Endothelial cell of umbilical vein (primary cell): ENCODE results near the gene SLC17A9. TPM values are rescaled to one million over a fixed set of nuclear protein-coding genes. Genes with fewer than 3 reads are reported as not detected.

Experiments used
- BruUV-seq: library from RNA; stranded (reverse); fragments of 400-500 nt; replicated peaks from 2 replicates; lab custom pipeline; 2021; lab: Mats Ljungman, UMichigan
- CTCF ChIA-PET: fragments of 300-600, 350-600 bp; sonication (Branson Sonifier 250); formaldehyde crosslinking; loops from one replicate; lab custom pipeline; 2021; ENCODE audit warnings: antibody characterized with exemption, inconsistent platforms; lab: Charles Lee
- POLR2A ChIA-PET: fragments of 300-600, 350-600 bp; sonication (Branson Sonifier 250); formaldehyde crosslinking; loops from one replicate; lab custom pipeline; 2021; ENCODE audit warnings: antibody characterized with exemption, inconsistent platforms; lab: Charles Lee
- DNase-seq: peaks from one replicate; pipeline ENCODE4 v3.0.0-alpha.2; 2011; ENCODE audit warnings: low read depth, low spot score
- FAIRE-seq: peaks from 2 replicates; lab custom pipeline; 2011; peaks lifted over from hg19 to GRCh38; lab: Jason Lieb, UNC
- H2AFZ ChIP-seq: 2 replicates; pipeline ENCODE4 v1.6.0; 2012; ENCODE audit warnings: low read depth, low read length, control low read depth, inconsistent platforms
- H3K27ac ChIP-seq: 2 replicates; pipeline ENCODE4 v1.5.1; 2011; ENCODE audit warnings: low read depth, mild to moderate bottlenecking, control low read depth, low read length, moderate library complexity; ENCODE audit not compliant: insufficient read depth
- H3K27me3 ChIP-seq, 2 experiments: 2 replicates each; pipeline versions ENCODE4 v1.6.0 to v1.6.1; 2011; ENCODE audit warnings: low read length in 2 of 2, mixed read lengths in 1 of 2; ENCODE audit not compliant: control insufficient read depth in 2 of 2, insufficient read depth in 2 of 2
- H3K36me3 ChIP-seq, 2 experiments: 2 replicates in 1 of 2; 3 replicates in 1 of 2; pipeline ENCODE4 v1.5.1; 2011; ENCODE audit warnings: low read length in 2 of 2, mild to moderate bottlenecking in 1 of 2, moderate library complexity in 1 of 2; ENCODE audit not compliant: control insufficient read depth in 2 of 2, insufficient read depth in 2 of 2; ENCODE audit errors: extremely low read depth in 1 of 2
- H3K4me1 ChIP-seq: 3 replicates; pipeline ENCODE4 v1.5.1; 2011; ENCODE audit warnings: mild to moderate bottlenecking, low read length; ENCODE audit not compliant: control insufficient read depth, insufficient read depth; ENCODE audit errors: extremely low read depth
- H3K4me2 ChIP-seq: 2 replicates; pipeline ENCODE4 v1.6.1; 2011; ENCODE audit warnings: low read length, control low read depth, mixed read lengths; ENCODE audit not compliant: insufficient read depth
- H3K4me3 ChIP-seq, 3 experiments: fragments of 200-600 bp in 1 of 3; sonication (generic), shearing (Covaris generic) in 1 of 3; replicated peaks in 1 of 3; 2 replicates each; pipeline ENCODE4 v1.5.1; 2011 to 2016; ENCODE audit warnings: control low read depth in 3 of 3, low read length in 3 of 3, mild to moderate bottlenecking in 2 of 3, inconsistent platforms in 1 of 3, low read depth in 1 of 3, moderate library complexity in 1 of 3; ENCODE audit not compliant: insufficient read depth in 1 of 3
- H3K79me2 ChIP-seq: 2 replicates; pipeline ENCODE4 v1.6.0; 2012; ENCODE audit warnings: low read length, inconsistent platforms; ENCODE audit not compliant: control insufficient read depth, insufficient read depth
- H3K9ac ChIP-seq: replicated peaks from 2 replicates; pipeline ENCODE3; 2011; ENCODE audit warnings: low read length, control low read depth; ENCODE audit not compliant: insufficient read depth; ENCODE audit errors: extremely low read depth
- H3K9me1 ChIP-seq: replicated peaks from 3 replicates; pipeline ENCODE4 v1.6.0; 2011; ENCODE audit warnings: mild to moderate bottlenecking, low read length; ENCODE audit not compliant: control insufficient read depth, insufficient read depth; ENCODE audit errors: extremely low read depth
- H3K9me3 ChIP-seq: replicated peaks from 2 replicates; pipeline ENCODE4 v1.5.1; 2012; ENCODE audit warnings: low read length, inconsistent platforms; ENCODE audit not compliant: control insufficient read depth, insufficient read depth
- H4K20me1 ChIP-seq: replicated peaks from 2 replicates; pipeline ENCODE3; 2011; ENCODE audit warnings: mild to moderate bottlenecking, low read length; ENCODE audit not compliant: control insufficient read depth, insufficient read depth; ENCODE audit errors: extremely low read depth
- EZH2 ChIP-seq: IDR thresholded peaks from 2 replicates; pipeline ENCODE4 v1.6.1; 2012; ENCODE audit warnings: borderline replicate concordance, low read depth, mild to moderate bottlenecking, moderate library complexity, low read length, inconsistent platforms; ENCODE audit not compliant: severe bottlenecking
- FOS ChIP-seq: IDR thresholded peaks from 2 replicates; pipeline ENCODE4 v1.6.1; 2011; ENCODE audit warnings: mild to moderate bottlenecking, low read length, moderate library complexity, borderline replicate concordance; ENCODE audit not compliant: insufficient read depth
- GATA2 ChIP-seq: IDR thresholded peaks from 2 replicates; pipeline ENCODE4 v1.7.0; 2011; ENCODE audit warnings: low read depth, mild to moderate bottlenecking, moderate library complexity, mixed read lengths, low read length; ENCODE audit not compliant: insufficient read length, insufficient read depth
- JUN ChIP-seq: IDR thresholded peaks from 2 replicates; pipeline ENCODE4 v1.6.1; 2011; ENCODE audit warnings: borderline replicate concordance, low read depth; ENCODE audit not compliant: insufficient read length, insufficient read depth
- POLR2AphosphoS5 ChIP-seq: IDR thresholded peaks from 2 replicates; pipeline ENCODE4 v1.6.1; 2012; ENCODE audit warnings: low read depth, mild to moderate bottlenecking, control low read depth, low read length, moderate library complexity; ENCODE audit not compliant: insufficient read depth
- dilution Hi-C: fragments of 300-500 bp; cut with MboI; formaldehyde crosslinking; loops from one replicate; pipeline ENCODE4 v1.15.0; 2019; ENCODE audit warnings: low sequenced_read_pairs; ENCODE audit not compliant: extremely low pct_ligation_motif_present
- intact Hi-C: fragments of 100-400 bp; cut with micrococcal nuclease; formaldehyde crosslinking; loops from one replicate; pipeline ENCODE4 v1.10.0; 2022
- polyA plus RNA-seq, 4 experiments: library from polyadenylated mRNA; depleted of rRNA in 3 of 4; stranded (reverse) in 3 of 4; unstranded in 1 of 4; fragments of >200 nt; gene quantifications; 2 replicates each; pipeline versions ENCODE4 v1.2.1 to v1.2.3, GENCODE V29; 2011 to 2012; ENCODE audit warnings: missing spikeins in 1 of 4
- total RNA-seq: library from RNA; stranded (reverse); gene quantifications from 2 replicates; pipeline ENCODE4 v1.2.3, GENCODE V29; 2021
- TF ChIP-seq, protein P1 (sequence below): IDR thresholded peaks from 2 replicates; pipeline ENCODE4 v1.6.1; 2011; ENCODE audit not compliant: insufficient read depth, insufficient read length

Gene SLC17A9
- total and polyA plus RNA-seq, 2 donors (not counting 3 experiments of a cell fraction or from before 2014, with no cell fraction given) = 38.2 to 44.5 TPM

DNA sequence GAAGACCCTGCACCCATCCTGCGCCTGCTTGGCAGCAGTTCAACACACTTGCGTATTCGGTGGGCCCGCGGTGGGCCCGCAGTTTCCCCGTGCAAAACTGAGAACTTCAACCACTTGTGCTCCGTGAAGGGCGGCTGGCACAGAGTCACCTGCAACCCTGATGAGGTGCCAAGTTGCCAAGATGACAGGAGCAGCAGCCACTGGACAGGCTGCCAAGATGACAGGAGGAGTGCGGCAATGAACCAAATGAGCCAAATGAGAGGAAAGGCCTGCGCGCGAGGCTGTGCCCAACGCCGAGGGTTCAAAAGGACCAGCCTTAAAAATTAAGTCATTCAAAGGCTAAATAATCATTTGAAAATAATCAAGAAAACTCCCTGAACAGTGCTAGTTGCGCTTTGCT is 46.3 kb upstream of the SLC17A9 start:
- Histone ChIP-seq H3K4me2 (no peak overlapping the region), H3K9me3 (no peaks in the 10 kb centered on the region), H3K9me1 (no peaks in the 10 kb centered on the region), H3K36me3 (peaks cover 49 to 61% of the 10 kb centered on the region in 2 experiments), H3K27ac (no peak overlapping the region), H2AFZ (no peak overlapping the region), H3K4me1 (no peaks in the 10 kb centered on the region), H3K4me3 (no peak overlapping the region), H3K27me3 (no peaks in the 10 kb centered on the region), H3K9ac (no peak overlapping the region), H4K20me1 (no peaks in the 10 kb centered on the region), H3K79me2 (peaks cover 40% of the 10 kb centered on the region)
- POLR2A ChIA-PET = no interaction called here
- dilution Hi-C loops = no loop called here
- FAIRE-seq = no peak
- intact Hi-C loops = no loop called here
- no peak for DNase-seq
- CTCF ChIA-PET = interaction anchor here (1.7 kb wide), 1 partner anchor 11 kb away, joined by 3 read pairs; no protein-coding TSS in a partner anchor
- TF ChIP-seq FOS (no peak), POLR2AphosphoS5 (no peak), EZH2 (no peak), JUN (no peak), GATA2 (no peak)
- TF ChIP-seq, protein P1, sequence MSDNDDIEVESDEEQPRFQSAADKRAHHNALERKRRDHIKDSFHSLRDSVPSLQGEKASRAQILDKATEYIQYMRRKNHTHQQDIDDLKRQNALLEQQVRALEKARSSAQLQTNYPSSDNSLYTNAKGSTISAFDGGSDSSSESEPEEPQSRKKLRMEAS = no peak
- no TSS peak for BruUV-seq
